Gastroesophageal sphincter (tissue), 3 donors: Measurements from ENCODE around the gene MYLK.

Experiments
- CTCF ChIP-seq, 4 experiments: fragments of 200-600 bp in 2 of 4; fragments of 450-650 bp in 2 of 4; sonication (generic) in 1 of 4; IDR thresholded peaks; one replicate each; pipeline ENCODE4 v1.5.1; 2017 to 2019; ENCODE audit warnings: antibody characterized with exemption in 4 of 4, mild to moderate bottlenecking in 2 of 4, moderate library complexity in 2 of 4
- POLR2A ChIP-seq, 2 donors: fragments of 450-650 bp; IDR thresholded peaks; one replicate each; pipeline ENCODE4 v1.6.1; 2017; ENCODE audit warnings: antibody characterized with exemption in 2 of 2, mild to moderate bottlenecking in 2 of 2, moderate library complexity in 1 of 2

- no peak for TF ChIP-seq CTCF (IDR thresholded peaks at IDR 0.05)
- no peak for TF ChIP-seq POLR2A (IDR thresholded peaks at IDR 0.05)
Observed at GRCh38 chr3:123920868-123921267, 36.7 kb upstream of the MYLK start.
